T-helper 1 cell (primary cell): ENCODE results near the gene YWHAG.
"Not testable (repeated sequence)": the region's sequence is repeated elsewhere in the genome, so short reads cannot be mapped to it uniquely, and the experiment has no call there.

Source experiments
- DNase-seq, 5 donors: peaks; one replicate each; pipeline ENCODE4 v3.0.0-alpha.2; 2012 to 2020

The YWHAG gene

GRCh38 chr7:76292911-76293310 is 65.9 kb downstream of the YWHAG start:
- not testable (repeated sequence) for DNase-seq

DNA sequence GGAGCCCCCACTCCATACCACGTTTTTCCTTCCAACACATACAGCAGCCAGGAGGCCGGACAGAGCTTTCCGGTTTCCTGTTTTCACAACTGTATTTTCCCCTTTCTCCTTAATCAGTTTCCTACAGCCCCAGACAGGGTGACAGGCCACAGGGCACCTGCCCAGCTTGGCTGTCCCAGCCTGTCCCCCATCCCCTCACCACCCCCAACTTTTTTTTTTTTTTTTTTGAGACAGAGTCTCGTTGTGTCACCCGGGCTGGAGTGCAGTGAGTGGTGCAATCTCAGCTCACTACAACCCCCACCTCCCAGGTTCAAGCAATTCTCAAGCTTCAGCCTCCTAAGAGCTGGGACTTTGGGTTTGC is 66.6 kb downstream of the YWHAG start:
- DNase-seq: no peak

GRCh38 chr7:76291351-76292212 is 67.2 kb downstream of the YWHAG start:
- peak; percentile 48 to 89 (median 77) for DNase-seq

GRCh38 chr7:76290847-76291350 is 67.9 kb downstream of the YWHAG start:
- not testable (repeated sequence) for DNase-seq

DNA sequence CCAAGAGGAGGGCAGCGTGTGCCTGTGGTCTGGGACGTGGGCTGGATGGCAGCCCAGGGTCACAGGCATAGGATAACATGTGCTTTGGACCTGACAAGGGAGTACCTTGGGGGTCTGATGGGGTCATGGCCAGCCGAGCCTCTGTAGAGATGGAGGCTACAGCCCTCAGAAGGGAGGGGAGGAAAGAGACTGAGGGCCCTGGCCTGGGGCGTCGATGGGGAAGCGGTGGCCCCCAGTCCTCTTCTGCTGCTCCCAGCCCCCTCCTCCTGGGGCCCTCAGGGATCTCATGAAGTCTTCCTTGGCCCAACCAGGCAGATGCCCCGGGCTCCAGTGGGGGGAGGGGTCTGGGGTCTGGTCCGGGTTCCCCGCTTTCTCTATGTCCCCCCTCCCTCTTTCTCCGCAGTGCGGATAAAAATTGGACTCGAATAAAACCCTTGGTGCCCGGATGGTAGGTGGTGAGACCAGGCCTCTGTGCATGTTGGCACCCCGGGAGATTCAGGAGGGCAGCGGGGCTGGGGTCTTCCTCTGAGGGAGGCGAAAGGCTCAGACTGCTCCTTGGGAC is 71.9 kb downstream of the YWHAG start:
- no peak for DNase-seq

GRCh38 chr7:76285604-76286374 is 73.0 kb downstream of the YWHAG start:
- no peak for DNase-seq

- DNase-seq: no peak
These were observed 75.3 kb downstream of the YWHAG start for GRCh38 chr7:76283254-76284159.

GRCh38 chr7:76282344-76283253 is 76.2 kb downstream of the YWHAG start:
- DNase-seq: no peak

DNA sequence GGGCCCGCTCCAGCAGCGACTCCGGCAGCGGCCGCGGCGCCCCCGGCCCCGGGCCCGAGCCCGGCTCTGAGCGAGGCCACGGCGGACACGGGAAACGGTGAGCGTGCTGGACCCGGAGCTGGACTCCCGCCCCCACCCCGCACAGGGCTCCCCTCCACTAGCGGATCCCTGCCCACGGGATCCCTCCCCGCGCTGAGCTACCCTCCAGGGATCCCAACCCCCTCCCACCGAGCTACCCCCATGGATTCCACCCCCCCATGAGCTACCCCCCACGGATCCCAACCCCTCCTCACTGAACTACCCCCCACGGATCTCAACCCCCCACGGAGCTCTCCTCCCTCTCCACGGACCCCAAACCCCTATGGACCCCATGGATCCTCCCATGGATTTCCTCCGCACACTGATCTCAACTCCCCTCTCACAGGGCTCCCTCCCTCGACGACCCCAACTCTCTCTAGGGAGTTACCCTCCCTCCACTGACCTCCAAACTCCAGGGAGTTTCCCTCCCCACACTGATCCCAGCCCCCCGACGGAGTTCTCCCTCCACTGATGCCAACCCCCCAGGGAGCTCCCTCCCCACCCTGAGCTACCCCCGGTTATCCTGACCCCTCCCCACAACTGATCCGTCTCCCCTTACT is 77.0 kb downstream of the YWHAG start:
- no peak for DNase-seq

- DNase-seq: no peak
These were observed 77.6 kb downstream of the YWHAG start for GRCh38 chr7:76281006-76281705.

- DNase-seq: no peak
These were observed 78.4 kb downstream of the YWHAG start for GRCh38 chr7:76280408-76280807.

DNA sequence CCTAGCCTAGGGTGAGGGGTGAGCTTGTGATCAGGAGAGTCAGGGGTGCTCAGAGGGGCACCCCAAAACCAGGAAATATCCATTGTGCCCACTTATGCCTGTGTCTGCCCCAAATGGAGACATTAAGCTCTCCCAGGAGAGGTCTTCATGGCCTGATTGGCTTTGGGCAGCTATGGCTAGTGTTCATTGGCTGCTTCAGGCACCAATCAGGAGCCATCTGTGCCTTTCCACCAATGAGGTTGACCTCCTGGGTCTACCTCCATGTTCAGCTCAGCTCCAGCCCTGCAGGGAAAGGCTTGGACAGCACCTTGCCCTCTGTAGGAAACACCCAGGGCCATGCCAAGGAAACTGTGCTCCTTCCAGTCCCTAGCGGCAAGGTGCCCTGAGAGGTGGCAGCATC is 80.3 kb downstream of the YWHAG start:
- DNase-seq: no peak
